ENCODE data around the gene ABHD3.
"Not testable (repeated sequence)": the region's sequence is repeated elsewhere in the genome, so short reads cannot be mapped to it uniquely, and the experiment has no call there.

Gene ABHD3

GRCh38 chr18:21704603-21705364, at the start of gene ABHD3:
Gene ABHD3, minus strand, starts transcription at chr18:21704774. Its CDS starts 109 bp downstream, at chr18:21704665.
- peaks cover 37% of the 10 kb centered on the region for H3K36me3 Mint-ChIP-seq
- CTCF ChIA-PET = interaction anchor here (1.2 to 1.7 kb wide), 2 partner anchors 37 to 104 kb away, joined by 3 to 4 read pairs; no protein-coding TSS in a partner anchor
- peaks cover 52% of the 10 kb centered on the region for H3K4me1 Mint-ChIP-seq
- H3K27me3 Mint-ChIP-seq = no peaks in the 10 kb centered on the region
- peak; percentile 96 for DNase-seq
- H3K9me3 Mint-ChIP-seq = no peaks in the 10 kb centered on the region
- peak within 1 kb of the TSS; percentile 98 for H3K27ac Mint-ChIP-seq
- H3K4me3 Mint-ChIP-seq = peak within 1 kb of the TSS; percentile 94

GRCh38 chr18:21747764-21748693, 43.5 kb upstream of the ABHD3 start:
- no peak for DNase-seq
- no peaks in the 10 kb centered on the region for H3K9me3 Mint-ChIP-seq
- H3K27ac Mint-ChIP-seq = peak overlapping the region; percentile 8
- peaks cover 51% of the 10 kb centered on the region for H3K4me1 Mint-ChIP-seq
- H3K27me3 Mint-ChIP-seq = no peaks in the 10 kb centered on the region
- H3K4me3 Mint-ChIP-seq = no peak overlapping the region
- peaks cover 8% of the 10 kb centered on the region for H3K36me3 Mint-ChIP-seq
- CTCF ChIA-PET = interaction anchor here (0.6 to 1.1 kb wide), 3 partner anchors 12 to 72 kb away, joined by 3 read pairs; no protein-coding TSS in a partner anchor

- CTCF ChIA-PET = interaction anchor here (0.6 to 1.1 kb wide), 2 partner anchors 73 to 221 kb away, joined by 3 to 4 read pairs; no protein-coding TSS in a partner anchor
- Mint-ChIP-seq H3K36me3 (peaks cover 10% of the 10 kb centered on the region), H3K4me3 (no peak overlapping the region), H3K27ac (peak overlapping the region; percentile 8), H3K9me3 (no peaks in the 10 kb centered on the region), H3K4me1 (peaks cover 57% of the 10 kb centered on the region), H3K27me3 (no peaks in the 10 kb centered on the region)
- no peak for DNase-seq
Measured at GRCh38 chr18:21747268-21747667, 42.7 kb upstream of the ABHD3 start.

- Mint-ChIP-seq H3K9me3 (no peaks in the 10 kb centered on the region), H3K36me3 (peaks cover 9% of the 10 kb centered on the region), H3K27me3 (peaks cover 4% of the 10 kb centered on the region), H3K27ac (no peak overlapping the region), H3K4me3 (no peak overlapping the region), H3K4me1 (peaks cover 64% of the 10 kb centered on the region)
- DNase-seq = no peak
- CTCF ChIA-PET = no interaction called here
Measured at GRCh38 chr18:21745231-21745630, 40.7 kb upstream of the ABHD3 start.

- Mint-ChIP-seq H3K9me3 (no peaks in the 10 kb centered on the region), H3K4me3 (peak overlapping the region; percentile 81), H3K4me1 (peaks cover 72% of the 10 kb centered on the region), H3K27me3 (peaks cover 4% of the 10 kb centered on the region), H3K27ac (peak overlapping the region; percentile 82), H3K36me3 (peaks cover 9% of the 10 kb centered on the region)
- DNase-seq = no peak
- CTCF ChIA-PET = interaction anchor here (1.2 kb wide), 1 partner anchor 143 kb away, joined by 3 read pairs; the partner anchor contains the start of gene ESCO1
Measured at GRCh38 chr18:21743166-21743832, 38.7 kb upstream of the ABHD3 start.

GRCh38 chr18:21742315-21742687, 37.7 kb upstream of the ABHD3 start:
- CTCF ChIA-PET = interaction anchor here (1.2 kb wide), 2 partner anchors 38 to 142 kb away, joined by 3 to 4 read pairs; partner anchors contain the start of genes ABHD3 and ESCO1
- Mint-ChIP-seq H3K36me3 (peaks cover 9% of the 10 kb centered on the region), H3K4me1 (peaks cover 62% of the 10 kb centered on the region), H3K9me3 (peaks cover 2% of the 10 kb centered on the region), H3K4me3 (peak overlapping the region; percentile 81), H3K27me3 (peaks cover 4% of the 10 kb centered on the region), H3K27ac (peak overlapping the region; percentile 85)
- DNase-seq = no peak

GRCh38 chr18:21741562-21742314, 37.2 kb upstream of the ABHD3 start:
- peaks cover 56% of the 10 kb centered on the region for H3K4me1 Mint-ChIP-seq
- H3K4me3 Mint-ChIP-seq = peak overlapping the region; percentile 81
- H3K9me3 Mint-ChIP-seq = peaks cover 8% of the 10 kb centered on the region
- peak; percentile 51 for DNase-seq
- H3K27me3 Mint-ChIP-seq = peaks cover 8% of the 10 kb centered on the region
- CTCF ChIA-PET = interaction anchor here (1.2 kb wide), 1 partner anchor 37 kb away, joined by 4 read pairs; the partner anchor contains the start of gene ABHD3
- H3K27ac Mint-ChIP-seq = peak overlapping the region; percentile 85
- H3K36me3 Mint-ChIP-seq = peaks cover 12% of the 10 kb centered on the region

- Mint-ChIP-seq H3K4me1 (peaks cover 52% of the 10 kb centered on the region), H3K36me3 (peaks cover 15% of the 10 kb centered on the region), H3K27ac (no peak overlapping the region), H3K9me3 (peaks cover 13% of the 10 kb centered on the region), H3K27me3 (peaks cover 10% of the 10 kb centered on the region), H3K4me3 (peak overlapping the region; percentile 81)
- CTCF ChIA-PET = no interaction called here
- DNase-seq = no peak
Measured at GRCh38 chr18:21741312-21741561, 36.7 kb upstream of the ABHD3 start.

GRCh38 chr18:21740538-21741311, 36.2 kb upstream of the ABHD3 start, which contains the start of gene MIB1:
Gene MIB1, plus strand, starts transcription at chr18:21740792. Its CDS starts 792 bp downstream, at chr18:21741584.
- Mint-ChIP-seq H3K27ac (peak within 1 kb of the TSS; percentile 96), H3K27me3 (peaks cover 15% of the 10 kb centered on the region), H3K4me3 (peak within 1 kb of the TSS; percentile 91), H3K9me3 (peaks cover 17% of the 10 kb centered on the region), H3K36me3 (peaks cover 15% of the 10 kb centered on the region), H3K4me1 (peaks cover 51% of the 10 kb centered on the region)
- peak; percentile 98 for DNase-seq
- CTCF ChIA-PET = interaction anchor here (0.8 kb wide), 1 partner anchor 140 kb away, joined by 3 read pairs; no protein-coding TSS in a partner anchor

GRCh38 chr18:21739604-21740537, 35.3 kb upstream of the ABHD3 start:
- no peak for DNase-seq
- Mint-ChIP-seq H3K9me3 (peaks cover 19% of the 10 kb centered on the region), H3K27me3 (peaks cover 20% of the 10 kb centered on the region), H3K4me1 (peaks cover 43% of the 10 kb centered on the region), H3K36me3 (peaks cover 15% of the 10 kb centered on the region), H3K27ac (peak overlapping the region; percentile 96), H3K4me3 (peak overlapping the region; percentile 91)
- CTCF ChIA-PET = interaction anchor here (0.8 kb wide), 1 partner anchor 139 kb away, joined by 3 read pairs; no protein-coding TSS in a partner anchor

- CTCF ChIA-PET, H3K4me3 Mint-ChIP-seq, DNase-seq, H3K27ac Mint-ChIP-seq, H3K36me3 Mint-ChIP-seq: not testable (repeated sequence)
- peaks cover 19% of the 10 kb centered on the region for H3K4me1 Mint-ChIP-seq
- H3K27me3 Mint-ChIP-seq = peaks cover 26% of the 10 kb centered on the region
- H3K9me3 Mint-ChIP-seq = peaks cover 20% of the 10 kb centered on the region
Measured at GRCh38 chr18:21736926-21737325, 32.4 kb upstream of the ABHD3 start.

Data from activated naive CD4-positive, alpha-beta T cell treated with anti-CD3 and anti-CD28 coated beads, Interleukin-2, amount 10 ng/mL, durations not matched to agents 7 days and 5 days (primary cell).